ENCODE measurements around the gene DNAH3.
"Not testable (repeated sequence)": the region's sequence is repeated elsewhere in the genome, so short reads cannot be mapped to it uniquely, and the experiment has no call there.

The DNAH3 gene

GRCh38 chr16:20946015-20946629 lies 204.5 kb downstream of the DNAH3 start:
- DNase-seq (ENCODE audit: low read depth, low spot score), result no peak
- no peaks in the 10 kb centered on the region for H3K27me3 ChIP-seq (ENCODE audit: insufficient read depth, insufficient read length)
- no peak overlapping the region for H3K9ac ChIP-seq (ENCODE audit: insufficient read length, low read depth)
- H3K36me3 ChIP-seq (ENCODE audit: insufficient read depth, insufficient read length, low read length), result no peaks in the 10 kb centered on the region
- TF ChIP-seq ZNF274 (IDR thresholded peaks at IDR 0.05; ENCODE audit: low read depth, low read length), result no peak
- no peak for TF ChIP-seq SUZ12 (IDR thresholded peaks at IDR 0.05; ENCODE audit: extremely low read depth, insufficient read depth, insufficient read length)
- no peak for TF ChIP-seq YY1 (IDR thresholded peaks at IDR 0.05; ENCODE audit: insufficient read depth, insufficient read length)
- H3K4me1 ChIP-seq (ENCODE audit: insufficient read depth, insufficient read length), result no peaks in the 10 kb centered on the region
- H3K4me3 ChIP-seq (ENCODE audit: insufficient read length, low read depth), result no peak overlapping the region
- no peaks in the 10 kb centered on the region for H3K9me3 ChIP-seq (ENCODE audit: insufficient read depth, low read length)

- H3K36me3 ChIP-seq (ENCODE audit: insufficient read depth, insufficient read length, low read length); H3K9ac ChIP-seq (ENCODE audit: insufficient read length, low read depth); H3K27me3 ChIP-seq (ENCODE audit: insufficient read depth, insufficient read length); DNase-seq (ENCODE audit: low read depth, low spot score); H3K9me3 ChIP-seq (ENCODE audit: insufficient read depth, low read length); H3K4me3 ChIP-seq (ENCODE audit: insufficient read length, low read depth); H3K4me1 ChIP-seq (ENCODE audit: insufficient read depth, insufficient read length): not testable (repeated sequence)
Observed at GRCh38 chr16:20945575-20945875, 205.1 kb downstream of the DNAH3 start.

GRCh38 chr16:20944861-20945574 lies 205.6 kb downstream of the DNAH3 start:
- H3K4me3 ChIP-seq (ENCODE audit: insufficient read length, low read depth), result no peak overlapping the region
- H3K9ac ChIP-seq (ENCODE audit: insufficient read length, low read depth), result no peak overlapping the region
- no peaks in the 10 kb centered on the region for H3K27me3 ChIP-seq (ENCODE audit: insufficient read depth, insufficient read length)
- no peaks in the 10 kb centered on the region for H3K36me3 ChIP-seq (ENCODE audit: insufficient read depth, insufficient read length, low read length)
- no peaks in the 10 kb centered on the region for H3K9me3 ChIP-seq (ENCODE audit: insufficient read depth, low read length)
- no peak for DNase-seq (ENCODE audit: low read depth, low spot score)
- no peak for TF ChIP-seq SUZ12 (IDR thresholded peaks at IDR 0.05; ENCODE audit: extremely low read depth, insufficient read depth, insufficient read length)
- TF ChIP-seq YY1 (IDR thresholded peaks at IDR 0.05; ENCODE audit: insufficient read depth, insufficient read length), result no peak
- no peak for TF ChIP-seq ZNF274 (IDR thresholded peaks at IDR 0.05; ENCODE audit: low read depth, low read length)
- H3K4me1 ChIP-seq (ENCODE audit: insufficient read depth, insufficient read length), result no peaks in the 10 kb centered on the region

- H3K36me3 ChIP-seq (ENCODE audit: insufficient read depth, insufficient read length, low read length), result no peaks in the 10 kb centered on the region
- no peak for DNase-seq (ENCODE audit: low read depth, low spot score)
- no peak overlapping the region for H3K9ac ChIP-seq (ENCODE audit: insufficient read length, low read depth)
- H3K4me3 ChIP-seq (ENCODE audit: insufficient read length, low read depth), result no peak overlapping the region
- H3K4me1 ChIP-seq (ENCODE audit: insufficient read depth, insufficient read length), result no peaks in the 10 kb centered on the region
- TF ChIP-seq SUZ12 (IDR thresholded peaks at IDR 0.05; ENCODE audit: extremely low read depth, insufficient read depth, insufficient read length), result no peak
- no peak for TF ChIP-seq ZNF274 (IDR thresholded peaks at IDR 0.05; ENCODE audit: low read depth, low read length)
- no peak for TF ChIP-seq YY1 (IDR thresholded peaks at IDR 0.05; ENCODE audit: insufficient read depth, insufficient read length)
- H3K27me3 ChIP-seq (ENCODE audit: insufficient read depth, insufficient read length), result no peaks in the 10 kb centered on the region
- H3K9me3 ChIP-seq (ENCODE audit: insufficient read depth, low read length), result no peaks in the 10 kb centered on the region
Observed at GRCh38 chr16:20942256-20942655, 208.4 kb downstream of the DNAH3 start.

GRCh38 chr16:20941636-20941926 lies 209.1 kb downstream of the DNAH3 start:
- Histone ChIP-seq H3K9me3 (ENCODE audit: insufficient read depth, low read length) (no peaks in the 10 kb centered on the region), H3K4me3 (ENCODE audit: insufficient read length, low read depth) (no peak overlapping the region), H3K9ac (ENCODE audit: insufficient read length, low read depth) (no peak overlapping the region), H3K27me3 (ENCODE audit: insufficient read depth, insufficient read length) (no peaks in the 10 kb centered on the region), H3K4me1 (ENCODE audit: insufficient read depth, insufficient read length) (no peaks in the 10 kb centered on the region), H3K36me3 (ENCODE audit: insufficient read depth, insufficient read length, low read length) (no peaks in the 10 kb centered on the region)
- DNase-seq (ENCODE audit: low read depth, low spot score), result no peak
- no peak for TF ChIP-seq YY1 (IDR thresholded peaks at IDR 0.05; ENCODE audit: insufficient read depth, insufficient read length)
- no peak for TF ChIP-seq SUZ12 (IDR thresholded peaks at IDR 0.05; ENCODE audit: extremely low read depth, insufficient read depth, insufficient read length)
- no peak for TF ChIP-seq ZNF274 (IDR thresholded peaks at IDR 0.05; ENCODE audit: low read depth, low read length)

- Histone ChIP-seq H3K36me3 (ENCODE audit: insufficient read depth, insufficient read length, low read length) (no peaks in the 10 kb centered on the region), H3K4me1 (ENCODE audit: insufficient read depth, insufficient read length) (no peaks in the 10 kb centered on the region), H3K9me3 (ENCODE audit: insufficient read depth, low read length) (no peaks in the 10 kb centered on the region), H3K27me3 (ENCODE audit: insufficient read depth, insufficient read length) (no peaks in the 10 kb centered on the region), H3K9ac (ENCODE audit: insufficient read length, low read depth) (no peak overlapping the region), H3K4me3 (ENCODE audit: insufficient read length, low read depth) (no peak overlapping the region)
- no peak for DNase-seq (ENCODE audit: low read depth, low spot score)
- TF ChIP-seq ZNF274 (IDR thresholded peaks at IDR 0.05; ENCODE audit: low read depth, low read length), result no peak
- TF ChIP-seq SUZ12 (IDR thresholded peaks at IDR 0.05; ENCODE audit: extremely low read depth, insufficient read depth, insufficient read length), result no peak
Observed at GRCh38 chr16:20940871-20941635, 209.6 kb downstream of the DNAH3 start.

GRCh38 chr16:20939611-20940010 lies 211.0 kb downstream of the DNAH3 start:
- Histone ChIP-seq H3K4me1 (ENCODE audit: insufficient read depth, insufficient read length) (no peaks in the 10 kb centered on the region), H3K9ac (ENCODE audit: insufficient read length, low read depth) (no peak overlapping the region), H3K4me3 (ENCODE audit: insufficient read length, low read depth) (no peak overlapping the region), H3K9me3 (ENCODE audit: insufficient read depth, low read length) (no peaks in the 10 kb centered on the region), H3K36me3 (ENCODE audit: insufficient read depth, insufficient read length, low read length) (no peaks in the 10 kb centered on the region), H3K27me3 (ENCODE audit: insufficient read depth, insufficient read length) (no peaks in the 10 kb centered on the region)
- TF ChIP-seq YY1 (IDR thresholded peaks at IDR 0.05; ENCODE audit: insufficient read depth, insufficient read length) (no peak), ZNF274 (IDR thresholded peaks at IDR 0.05; ENCODE audit: low read depth, low read length) (no peak), SUZ12 (IDR thresholded peaks at IDR 0.05; ENCODE audit: extremely low read depth, insufficient read depth, insufficient read length) (no peak)
- no peak for DNase-seq (ENCODE audit: low read depth, low spot score)

Measured in NT2/D1 (cell line).